ENCODE results near the gene PHLDB3. TPM values are rescaled to one million over a fixed set of nuclear protein-coding genes. Genes with fewer than 3 reads are reported as not detected.

PHLDB3 gene
- total and polyA plus RNA-seq, 7 experiments from 2014 or later: 4.5 to 98.8 (median 37.8) TPM

DNA sequence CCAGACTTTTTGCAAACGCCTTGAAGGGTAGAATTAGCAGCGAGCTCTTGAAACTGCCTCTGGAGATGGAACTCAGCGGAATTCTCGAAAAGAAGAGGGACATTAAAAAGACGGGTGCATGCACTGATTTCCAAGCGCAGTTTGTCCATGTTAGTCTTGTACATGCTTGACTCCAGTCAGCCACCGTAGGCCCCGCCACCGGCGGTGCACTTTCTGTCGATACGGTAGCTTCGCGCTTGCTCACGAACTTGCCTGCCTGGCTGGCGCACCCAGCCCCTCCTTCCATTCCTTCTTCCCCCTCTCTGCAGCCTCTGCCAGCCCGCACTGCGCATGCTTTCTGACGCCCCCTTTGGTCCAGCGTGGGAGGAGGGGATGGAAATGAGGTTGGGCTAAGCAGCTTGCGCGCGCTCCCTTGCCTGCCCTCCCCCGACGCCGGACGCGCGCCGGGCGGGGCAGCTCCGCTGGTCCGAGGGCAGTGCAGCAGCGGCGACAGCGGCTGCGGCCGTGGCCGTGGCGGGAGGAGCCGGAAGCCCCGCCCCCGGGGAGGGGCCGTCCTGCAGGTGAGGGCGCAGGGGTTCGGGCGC lies 28.5 kb upstream of the PHLDB3 start, which contains the start of gene ZNF575:
TSS of gene ZNF575 (plus strand) at position 227 of the 584 bp plus-strand sequence. CDS start 1,235 bp downstream, outside the sequence.
- intact Hi-C loops (cut with micrococcal nuclease): loop anchor here (1.0 to 2.0 kb wide), 9 partner anchors 8 to 136 kb away; partner anchors contain the start of genes PHLDB3 (in 2 of the 2), PINLYP (in 2 of the 2), XRCC1 (in 2 of the 2) and IRGQ (in 1 of the 2)
- ChIA-PET CTCF (interaction anchor here (0.6 to 2.3 kb wide), 8 partner anchors 13 to 97 kb away, joined by 3 to 20 read pairs (median 4); no protein-coding TSS in a partner anchor), POLR2A (interaction anchor here (0.6 to 5.0 kb wide), 24 partner anchors 8 to 136 kb away, joined by 3 to 30 read pairs (median 5); partner anchors contain the start of genes IRGQ, PHLDB3, XRCC1 and ZNF576)
- H3K4me1 Mint-ChIP-seq: peaks cover 5 to 27% (median 18%) of the 10 kb centered on the region in 7 donors
- Histone ChIP-seq H3K27ac (ENCODE audit: low read depth, low read length) (peak within 1 kb of the TSS; percentile 68), H3K4me3 (ENCODE audit: low read length) (peak within 1 kb of the TSS; percentile 98), H3K9me3 (ENCODE audit: control insufficient read depth in 2 of 3, low read length in 3 of 3) (no peaks in the 10 kb centered on the region), H3K4me1 (ENCODE audit: control insufficient read depth in 2 of 2, insufficient read depth in 2 of 2, low read length in 2 of 2) (peaks cover 12 to 14% of the 10 kb centered on the region in 2 donors), H3K36me3 (ENCODE audit: control insufficient read depth in 2 of 3, insufficient read depth in 3 of 3, low read length in 3 of 3) (peaks cover 0 to 2% (median 0%) of the 10 kb centered on the region in 3 experiments), H3K27me3 (ENCODE audit: control insufficient read depth in 2 of 2, insufficient read depth in 2 of 2, low read length in 2 of 2) (no peaks in the 10 kb centered on the region)
- no peaks in the 10 kb centered on the region for H3K27me3 Mint-ChIP-seq
- H3K27ac Mint-ChIP-seq: peak within 1 kb of the TSS; percentile 90 to 98 (median 95)
- no peaks in the 10 kb centered on the region for H3K9me3 Mint-ChIP-seq
- peak; percentile 64 for ATAC-seq
- peak; percentile 61 to 91 (median 87) for DNase-seq
- H3K36me3 Mint-ChIP-seq: peaks cover 0 to 7% (median 4%) of the 10 kb centered on the region in 5 donors
- peak within 1 kb of the TSS; percentile 88 to 98 (median 95) for H3K4me3 Mint-ChIP-seq

DNA sequence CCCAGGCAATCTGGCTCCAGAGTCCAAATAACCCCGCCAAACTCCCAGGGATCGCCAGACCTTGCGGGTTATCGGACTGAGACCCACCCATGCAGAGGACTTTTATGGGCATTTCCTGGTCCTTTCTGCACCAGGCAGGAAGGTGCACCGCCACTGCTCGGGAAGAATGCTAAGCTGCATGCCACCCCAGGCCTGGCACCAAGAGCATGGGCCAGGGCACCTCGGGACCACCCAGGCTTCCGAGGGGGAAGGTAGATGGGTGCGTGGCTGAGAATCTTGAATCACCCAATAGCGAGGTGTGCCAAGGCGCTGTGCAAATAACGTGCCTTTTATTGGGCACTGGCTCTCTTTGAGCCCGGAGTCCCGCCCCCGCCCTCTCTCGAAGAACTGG lies 28.0 kb upstream of the PHLDB3 start:
- Histone ChIP-seq H3K4me3 (ENCODE audit: low read length) (peak overlapping the region; percentile 98), H3K36me3 (ENCODE audit: control insufficient read depth in 2 of 3, insufficient read depth in 3 of 3, low read length in 3 of 3) (no peaks in the 10 kb centered on the region), H3K27me3 (ENCODE audit: control insufficient read depth in 2 of 2, insufficient read depth in 2 of 2, low read length in 2 of 2) (no peaks in the 10 kb centered on the region), H3K27ac (ENCODE audit: low read depth, low read length) (peak overlapping the region; percentile 68), H3K9me3 (ENCODE audit: control insufficient read depth in 2 of 3, low read length in 3 of 3) (no peaks in the 10 kb centered on the region), H3K4me1 (ENCODE audit: control insufficient read depth in 2 of 2, insufficient read depth in 2 of 2, low read length in 2 of 2) (peaks cover 15 to 19% of the 10 kb centered on the region in 2 donors)
- H3K36me3 Mint-ChIP-seq: peaks cover 0 to 7% (median 4%) of the 10 kb centered on the region in 5 donors
- H3K27me3 Mint-ChIP-seq: no peaks in the 10 kb centered on the region
- DNase-seq (peak in 1 of 9 donors; percentile 38), ATAC-seq (no peak)
- H3K4me1 Mint-ChIP-seq: peaks cover 5 to 30% (median 23%) of the 10 kb centered on the region in 7 donors
- peak overlapping the region; percentile 88 to 98 (median 92) for H3K4me3 Mint-ChIP-seq
- no peaks in the 10 kb centered on the region for H3K9me3 Mint-ChIP-seq
- intact Hi-C loops (cut with micrococcal nuclease): loop anchor here (2.0 kb wide), 3 partner anchors 22 to 136 kb away; no protein-coding TSS in a partner anchor
- CTCF ChIA-PET: interaction anchor here (0.6 to 2.3 kb wide), 8 partner anchors 13 to 100 kb away, joined by 3 to 20 read pairs (median 4); no protein-coding TSS in a partner anchor
- POLR2A ChIA-PET: interaction anchor here (0.6 to 5.0 kb wide), 21 partner anchors 8 to 136 kb away, joined by 3 to 30 read pairs (median 5); partner anchors contain the start of genes IRGQ, PHLDB3, XRCC1 and ZNF576
- peak overlapping the region; percentile 90 to 95 (median 94) for H3K27ac Mint-ChIP-seq

DNA sequence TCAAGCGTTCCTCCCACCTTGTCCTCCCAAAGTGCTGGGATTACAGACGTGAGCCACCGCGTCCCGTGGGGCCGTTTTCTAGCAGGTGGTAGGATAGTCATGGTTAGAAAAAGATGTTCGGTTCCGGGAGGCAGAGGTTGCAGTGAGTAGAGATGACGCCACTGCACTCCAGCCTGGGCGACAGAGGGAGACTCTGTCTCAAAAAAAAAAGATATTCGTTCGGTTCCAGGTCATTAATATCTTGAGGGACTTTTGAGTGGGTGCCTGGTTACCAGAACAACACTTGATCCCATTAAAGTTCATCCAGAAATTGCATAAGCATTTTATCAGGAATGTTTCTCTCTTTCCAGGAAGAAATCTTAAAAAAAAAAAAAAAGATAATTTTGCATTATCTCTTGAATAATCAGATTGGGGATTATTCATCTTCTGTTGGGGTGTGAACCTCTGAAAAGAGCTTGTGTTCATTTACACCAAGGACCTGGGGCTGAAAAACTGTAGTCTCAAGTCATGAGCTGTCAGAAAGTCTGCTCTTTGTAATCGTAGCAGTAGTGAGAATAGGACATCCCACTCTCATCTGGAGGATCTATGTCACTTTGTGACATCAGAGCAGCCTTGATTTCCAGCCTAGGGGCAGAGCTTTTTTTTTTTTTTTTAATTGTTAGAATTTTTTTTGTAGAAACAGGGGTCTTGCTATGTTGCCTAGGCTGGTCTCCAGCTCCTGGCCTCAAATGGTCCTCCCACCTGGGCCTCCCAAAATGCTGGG lies 23.5 kb upstream of the PHLDB3 start:
- H3K9me3 ChIP-seq (ENCODE audit: control insufficient read depth in 2 of 3, low read length in 3 of 3): no peaks in the 10 kb centered on the region
- H3K36me3 ChIP-seq (ENCODE audit: control insufficient read depth in 2 of 3, insufficient read depth in 3 of 3, low read length in 3 of 3): peaks cover 0 to 5% (median 0%) of the 10 kb centered on the region in 3 experiments
- intact Hi-C loops (cut with micrococcal nuclease): loop anchor here (1.0 to 10.0 kb wide), 4 partner anchors 24 to 257 kb away; partner anchors contain the start of genes PHLDB3 (in 2 of the 2) and KCNN4 (in 1 of the 2)
- peak overlapping the region; percentile 81 for H3K27ac ChIP-seq (ENCODE audit: low read depth, low read length)
- ChIA-PET POLR2A (interaction anchor here (0.6 to 1.7 kb wide), 4 partner anchors 25 to 88 kb away, joined by 4 to 7 read pairs (median 4); no protein-coding TSS in a partner anchor), CTCF (interaction anchor here (0.6 to 3.4 kb wide), 8 partner anchors 8 to 94 kb away, joined by 3 to 19 read pairs (median 4); partner anchors contain the start of gene IRGQ)
- H3K27me3 ChIP-seq (ENCODE audit: control insufficient read depth in 2 of 2, insufficient read depth in 2 of 2, low read length in 2 of 2): no peaks in the 10 kb centered on the region
- no peak overlapping the region for H3K4me3 ChIP-seq (ENCODE audit: low read length)
- peaks cover 0 to 1% (median 0%) of the 10 kb centered on the region in 5 donors for H3K36me3 Mint-ChIP-seq
- peaks cover 21 to 30% of the 10 kb centered on the region in 2 donors for H3K4me1 ChIP-seq (ENCODE audit: control insufficient read depth in 2 of 2, insufficient read depth in 2 of 2, low read length in 2 of 2)
- no peaks in the 10 kb centered on the region for H3K27me3 Mint-ChIP-seq
- H3K27ac Mint-ChIP-seq: peak overlapping the region in 6 of 9 donors; percentile 33 to 91 (median 56)
- H3K9me3 Mint-ChIP-seq: no peaks in the 10 kb centered on the region
- ATAC-seq (no peak), DNase-seq (no peak)
- peak overlapping the region in 8 of 10 donors; percentile 10 to 90 (median 54) for H3K4me3 Mint-ChIP-seq
- peaks cover 14 to 42% (median 30%) of the 10 kb centered on the region in 7 donors for H3K4me1 Mint-ChIP-seq

DNA sequence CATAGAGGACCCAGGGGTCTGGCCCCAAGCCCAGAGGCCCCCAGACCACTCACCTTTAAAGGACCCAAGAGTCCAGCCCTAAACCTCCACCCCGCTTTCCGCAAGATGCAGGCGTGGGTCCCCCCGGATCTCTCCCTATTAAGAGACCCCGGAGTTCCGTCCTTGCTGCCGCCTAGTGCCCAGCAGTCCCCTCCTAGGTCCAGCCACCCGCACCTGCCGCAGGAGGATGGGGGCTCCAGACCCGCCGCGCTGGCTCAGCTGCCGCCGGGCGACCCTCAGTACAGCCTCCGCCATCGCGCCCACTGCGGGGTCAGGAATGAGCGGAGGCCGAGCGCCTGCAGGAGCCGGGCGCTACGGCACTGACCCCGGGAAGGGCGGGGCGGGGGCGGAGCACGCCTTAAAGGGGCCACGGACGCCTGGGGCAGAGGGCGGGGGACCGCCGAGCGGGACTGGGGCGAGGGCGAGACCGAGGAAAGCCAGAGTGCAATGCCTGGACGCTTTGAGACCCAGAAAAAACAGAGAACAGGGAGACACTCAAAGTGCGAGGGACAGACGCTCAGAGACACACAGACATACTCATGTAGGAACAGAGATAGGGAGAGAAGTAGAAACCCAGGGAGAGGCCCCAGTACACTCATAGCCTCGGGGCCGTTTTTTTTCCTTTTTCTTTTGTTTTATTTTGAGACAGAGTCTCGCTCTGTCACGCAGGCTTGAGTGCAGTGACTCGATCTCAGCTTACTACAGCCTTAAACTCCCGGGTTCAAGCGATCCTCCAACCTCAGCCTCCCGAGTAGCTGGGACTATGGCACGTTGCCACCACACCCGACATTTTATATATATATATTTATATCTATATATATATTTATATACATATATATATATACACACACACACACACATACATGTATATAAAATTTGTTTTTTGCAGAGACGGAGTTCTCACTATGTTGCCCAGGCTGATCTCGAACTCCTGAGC lies 22.6 kb upstream of the PHLDB3 start, which contains the start of gene ETHE1:
TSS of gene ETHE1 (minus strand) at position 318 of the 976 bp plus-strand sequence. CDS start at position 294, 24 bp downstream.
- intact Hi-C loops (cut with micrococcal nuclease): loop anchor here (1.0 to 10.0 kb wide), 4 partner anchors 23 to 258 kb away; partner anchors contain the start of genes PHLDB3 (in 2 of the 2) and KCNN4 (in 1 of the 2)
- CTCF ChIA-PET: interaction anchor here (0.7 to 11.4 kb wide), 8 partner anchors 8 to 93 kb away, joined by 3 to 250 read pairs (median 5); no protein-coding TSS in a partner anchor
- Histone ChIP-seq H3K27me3 (ENCODE audit: control insufficient read depth in 2 of 2, insufficient read depth in 2 of 2, low read length in 2 of 2) (no peaks in the 10 kb centered on the region), H3K4me1 (ENCODE audit: control insufficient read depth in 2 of 2, insufficient read depth in 2 of 2, low read length in 2 of 2) (peaks cover 15 to 24% of the 10 kb centered on the region in 2 donors), H3K36me3 (ENCODE audit: control insufficient read depth in 2 of 3, insufficient read depth in 3 of 3, low read length in 3 of 3) (peaks cover 0 to 5% (median 0%) of the 10 kb centered on the region in 3 experiments), H3K27ac (ENCODE audit: low read depth, low read length) (peak within 1 kb of the TSS; percentile 81), H3K9me3 (ENCODE audit: control insufficient read depth in 2 of 3, low read length in 3 of 3) (no peaks in the 10 kb centered on the region), H3K4me3 (ENCODE audit: low read length) (peak within 1 kb of the TSS; percentile 75)
- DNase-seq: peak; percentile 39 to 86 (median 50)
- Mint-ChIP-seq H3K9me3 (no peaks in the 10 kb centered on the region), H3K4me1 (peaks cover 18 to 38% (median 25%) of the 10 kb centered on the region in 7 donors), H3K27ac (peak within 1 kb of the TSS; percentile 75 to 96 (median 86)), H3K4me3 (peak within 1 kb of the TSS; percentile 78 to 94 (median 84)), H3K36me3 (peaks cover 0 to 4% (median 0%) of the 10 kb centered on the region in 5 donors), H3K27me3 (no peaks in the 10 kb centered on the region)
- POLR2A ChIA-PET: interaction anchor here (0.6 to 2.4 kb wide), 7 partner anchors 10 to 88 kb away, joined by 3 to 15 read pairs (median 4); partner anchors contain the start of gene XRCC1
- peak; percentile 86 for ATAC-seq
